Type B pancreatic cell (in vitro differentiated cells): ENCODE results near the gene ZZZ3. TPM values are rescaled to one million over a fixed set of nuclear protein-coding genes. Genes with fewer than 3 reads are reported as not detected.
"Not testable (repeated sequence)": the region's sequence is repeated elsewhere in the genome, so short reads cannot be mapped to it uniquely, and the experiment has no call there.

ENCODE experiments used
- DNase-seq: peaks from one replicate; pipeline ENCODE4 v3.0.0; 2021; ENCODE audit warnings: mixed read lengths; ENCODE audit not compliant: unreplicated experiment; ENCODE audit errors: extremely low spot score
- H3K27ac Mint-ChIP-seq: 2 replicates; pipeline ENCODE4 v1.8.0; 2021; ENCODE audit warnings: mild to moderate bottlenecking, mixed read lengths
- H3K27me3 Mint-ChIP-seq: 2 replicates; pipeline ENCODE4 v1.8.0; 2021; ENCODE audit warnings: mixed read lengths
- H3K36me3 Mint-ChIP-seq: 2 replicates; pipeline ENCODE4 v1.8.0; 2021; ENCODE audit warnings: mixed read lengths
- H3K4me1 Mint-ChIP-seq: one replicate; pipeline ENCODE4 v1.8.0; 2021; ENCODE audit warnings: mixed read lengths; ENCODE audit not compliant: unreplicated experiment
- H3K4me3 Mint-ChIP-seq: 2 replicates; pipeline ENCODE4 v1.8.0; 2021; ENCODE audit warnings: mild to moderate bottlenecking, mixed read lengths
- H3K9me3 Mint-ChIP-seq: 2 replicates; pipeline ENCODE4 v1.8.0; 2021; ENCODE audit warnings: mixed read lengths
- total RNA-seq: library from RNA; stranded (reverse); gene quantifications from 2 replicates; pipeline ENCODE4 v1.2.1, GENCODE V29; 2021; ENCODE audit warnings: low replicate concordance
- TF ChIP-seq, protein P1 (sequence below): fragments of 200-600 bp; sonication (generic); conservative IDR thresholded peaks from 2 replicates; pipeline ENCODE4 v1.5.0; 2021; ENCODE audit warnings: antibody characterized with exemption, mild to moderate bottlenecking

The ZZZ3 gene
- total RNA-seq, 1 donor from 2014 or later: 51.3 TPM

DNA sequence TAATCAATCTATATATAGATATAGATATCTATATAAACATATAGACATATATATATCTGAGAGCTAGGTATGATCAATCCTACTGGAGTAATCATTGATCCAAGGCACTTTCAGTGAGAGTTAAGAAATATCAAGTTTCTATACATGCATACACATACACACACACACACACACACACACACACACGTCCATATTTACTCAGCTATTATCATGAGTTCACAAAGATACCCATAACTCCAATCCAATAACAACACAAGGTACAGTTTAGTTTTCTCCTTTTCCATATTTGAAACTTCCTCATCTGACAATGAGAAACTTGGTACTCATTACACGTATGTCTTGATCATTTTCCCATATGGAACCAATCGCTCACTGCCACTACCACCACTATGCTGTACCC, 27.3 kb upstream of the ZZZ3 start:
- H3K36me3 Mint-ChIP-seq: peaks cover 42% of the 10 kb centered on the region
- no peaks in the 10 kb centered on the region for H3K9me3 Mint-ChIP-seq
- no peak overlapping the region for H3K4me3 Mint-ChIP-seq
- H3K4me1 Mint-ChIP-seq: no peaks in the 10 kb centered on the region
- DNase-seq: no peak
- no peak overlapping the region for H3K27ac Mint-ChIP-seq
- no peaks in the 10 kb centered on the region for H3K27me3 Mint-ChIP-seq
- TF ChIP-seq, protein P1, sequence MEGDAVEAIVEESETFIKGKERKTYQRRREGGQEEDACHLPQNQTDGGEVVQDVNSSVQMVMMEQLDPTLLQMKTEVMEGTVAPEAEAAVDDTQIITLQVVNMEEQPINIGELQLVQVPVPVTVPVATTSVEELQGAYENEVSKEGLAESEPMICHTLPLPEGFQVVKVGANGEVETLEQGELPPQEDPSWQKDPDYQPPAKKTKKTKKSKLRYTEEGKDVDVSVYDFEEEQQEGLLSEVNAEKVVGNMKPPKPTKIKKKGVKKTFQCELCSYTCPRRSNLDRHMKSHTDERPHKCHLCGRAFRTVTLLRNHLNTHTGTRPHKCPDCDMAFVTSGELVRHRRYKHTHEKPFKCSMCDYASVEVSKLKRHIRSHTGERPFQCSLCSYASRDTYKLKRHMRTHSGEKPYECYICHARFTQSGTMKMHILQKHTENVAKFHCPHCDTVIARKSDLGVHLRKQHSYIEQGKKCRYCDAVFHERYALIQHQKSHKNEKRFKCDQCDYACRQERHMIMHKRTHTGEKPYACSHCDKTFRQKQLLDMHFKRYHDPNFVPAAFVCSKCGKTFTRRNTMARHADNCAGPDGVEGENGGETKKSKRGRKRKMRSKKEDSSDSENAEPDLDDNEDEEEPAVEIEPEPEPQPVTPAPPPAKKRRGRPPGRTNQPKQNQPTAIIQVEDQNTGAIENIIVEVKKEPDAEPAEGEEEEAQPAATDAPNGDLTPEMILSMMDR: no peak

DNA sequence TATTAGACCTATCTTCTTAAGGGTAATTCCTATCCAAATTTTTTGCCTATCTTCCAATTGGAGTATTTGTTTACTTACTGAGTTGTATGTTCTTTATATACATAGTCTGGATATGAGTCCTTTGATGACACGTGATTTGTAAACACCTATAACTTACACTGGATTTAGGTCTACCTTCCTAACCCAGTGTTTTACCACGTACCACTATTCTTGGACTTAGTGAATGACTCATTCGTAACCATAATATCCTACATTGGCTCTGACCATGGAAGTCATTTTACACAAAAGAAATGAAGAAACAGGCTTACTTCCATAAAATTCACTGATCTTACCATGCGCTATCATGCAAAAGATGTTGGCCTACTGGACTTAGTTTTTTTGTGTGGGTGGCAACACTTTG, 23.9 kb upstream of the ZZZ3 start:
- TF ChIP-seq, protein P1: no peak
- H3K27me3 Mint-ChIP-seq: no peaks in the 10 kb centered on the region
- DNase-seq: no peak
- H3K9me3 Mint-ChIP-seq: no peaks in the 10 kb centered on the region
- no peaks in the 10 kb centered on the region for H3K4me1 Mint-ChIP-seq
- no peak overlapping the region for H3K4me3 Mint-ChIP-seq
- peaks cover 29% of the 10 kb centered on the region for H3K36me3 Mint-ChIP-seq
- no peak overlapping the region for H3K27ac Mint-ChIP-seq

DNA sequence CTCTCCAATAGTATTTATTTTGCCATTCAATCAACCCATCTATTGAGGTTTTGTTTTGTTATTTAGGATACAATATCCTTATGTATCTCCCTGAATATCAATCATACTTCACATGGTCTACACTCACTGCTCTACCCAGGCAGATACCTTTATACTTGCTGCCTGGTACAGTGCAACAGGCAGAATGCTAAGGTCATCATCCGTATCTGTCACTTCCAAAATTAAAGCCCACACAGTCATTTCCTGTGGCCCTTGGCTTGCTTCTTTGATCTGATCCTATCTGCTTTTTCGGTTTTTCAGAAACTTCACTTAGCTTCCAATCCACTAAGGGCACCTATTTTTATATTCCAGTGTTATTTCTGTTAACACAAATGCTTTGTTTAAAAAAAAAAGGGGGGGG, 22.3 kb upstream of the ZZZ3 start:
- DNase-seq: no peak
- H3K9me3 Mint-ChIP-seq: no peaks in the 10 kb centered on the region
- H3K4me3 Mint-ChIP-seq: no peak overlapping the region
- H3K27ac Mint-ChIP-seq: no peak overlapping the region
- H3K27me3 Mint-ChIP-seq: no peaks in the 10 kb centered on the region
- TF ChIP-seq, protein P1: no peak
- H3K36me3 Mint-ChIP-seq: peaks cover 26% of the 10 kb centered on the region
- H3K4me1 Mint-ChIP-seq: no peaks in the 10 kb centered on the region

DNA sequence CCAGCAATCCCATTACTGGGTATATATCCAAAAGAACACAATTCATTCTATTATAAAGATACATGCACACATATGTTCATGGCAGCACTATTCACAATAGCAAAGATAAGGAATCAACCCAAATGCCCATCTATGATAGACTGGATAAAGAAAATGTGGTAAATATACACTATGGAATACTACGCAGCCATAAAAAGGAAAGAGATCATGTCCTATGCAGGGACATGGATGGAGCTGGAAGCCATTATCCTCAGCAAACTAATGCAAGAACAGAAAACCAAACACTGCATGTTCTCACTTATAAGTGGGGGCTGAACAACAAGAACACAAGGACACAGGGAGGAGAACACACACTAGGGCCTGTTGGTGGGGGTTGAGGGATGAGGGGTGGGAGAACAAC, 17.2 kb upstream of the ZZZ3 start:
- H3K27ac Mint-ChIP-seq, H3K9me3 Mint-ChIP-seq, H3K4me3 Mint-ChIP-seq, H3K4me1 Mint-ChIP-seq, H3K27me3 Mint-ChIP-seq, DNase-seq: not testable (repeated sequence)
- H3K36me3 Mint-ChIP-seq: peaks cover 18% of the 10 kb centered on the region

DNA sequence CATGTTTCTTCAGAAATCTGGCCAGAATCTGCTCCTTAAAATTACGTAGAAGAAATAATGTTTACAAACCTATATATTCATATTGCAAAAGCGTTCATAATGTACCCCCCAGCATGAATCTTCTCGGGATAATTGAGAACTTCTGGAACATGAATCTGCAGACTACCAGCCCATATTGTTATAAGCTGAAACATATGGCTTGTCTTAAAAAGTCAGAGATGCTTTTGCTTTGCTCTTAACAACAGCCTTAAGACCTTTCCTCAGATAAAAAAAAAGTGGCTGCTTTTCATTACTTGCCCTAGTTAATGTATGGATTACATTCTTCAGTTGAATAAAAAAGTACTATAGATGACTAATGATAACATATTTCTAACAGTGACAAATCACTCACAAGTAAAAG, 15.0 kb upstream of the ZZZ3 start:
- no peak overlapping the region for H3K4me3 Mint-ChIP-seq
- peaks cover 5% of the 10 kb centered on the region for H3K4me1 Mint-ChIP-seq
- H3K9me3 Mint-ChIP-seq: no peaks in the 10 kb centered on the region
- H3K36me3 Mint-ChIP-seq: peaks cover 24% of the 10 kb centered on the region
- no peaks in the 10 kb centered on the region for H3K27me3 Mint-ChIP-seq
- TF ChIP-seq, protein P1: no peak
- H3K27ac Mint-ChIP-seq: no peak overlapping the region
- no peak for DNase-seq

DNA sequence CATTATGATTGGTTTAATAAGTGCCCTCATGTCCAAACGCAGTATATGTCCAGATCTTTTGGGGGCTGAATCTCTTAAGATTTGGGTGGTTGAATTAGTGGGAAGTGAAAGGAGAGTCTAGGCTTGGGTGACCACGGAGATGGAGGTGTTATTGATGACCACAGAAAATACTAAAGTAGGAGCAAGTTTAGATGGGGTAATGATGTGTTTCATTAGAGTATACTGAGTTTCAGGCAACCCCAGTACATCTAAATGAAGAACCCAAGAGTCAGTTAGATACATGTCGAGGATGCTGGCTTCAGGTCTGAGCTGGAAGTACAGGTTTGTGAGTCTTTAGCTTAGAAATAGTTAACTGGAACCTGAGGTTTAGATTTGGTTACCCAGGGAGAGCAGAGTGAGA, 6.5 kb upstream of the ZZZ3 start:
- Mint-ChIP-seq H3K4me3 (no peak overlapping the region), H3K36me3 (peaks cover 12% of the 10 kb centered on the region), H3K27ac (no peak overlapping the region), H3K4me1 (peaks cover 5% of the 10 kb centered on the region), H3K9me3 (no peaks in the 10 kb centered on the region), H3K27me3 (no peaks in the 10 kb centered on the region)
- no peak for DNase-seq
- TF ChIP-seq, protein P1: no peak
